NT2/D1 (cell line): ENCODE measurements around the gene POLR1C.

Experiments
- SUZ12 ChIP-seq: IDR thresholded peaks from 2 replicates; pipeline ENCODE4 v1.6.1; 2011; ENCODE audit not compliant: insufficient read length, insufficient read depth; ENCODE audit errors: extremely low read depth
- YY1 ChIP-seq: IDR thresholded peaks from 2 replicates; pipeline ENCODE4 v1.6.1; 2011; ENCODE audit not compliant: insufficient read length, insufficient read depth
- ZNF274 ChIP-seq: IDR thresholded peaks from 2 replicates; pipeline ENCODE4 v1.6.1; 2011; ENCODE audit warnings: mild to moderate bottlenecking, low read depth, low read length

DNA sequence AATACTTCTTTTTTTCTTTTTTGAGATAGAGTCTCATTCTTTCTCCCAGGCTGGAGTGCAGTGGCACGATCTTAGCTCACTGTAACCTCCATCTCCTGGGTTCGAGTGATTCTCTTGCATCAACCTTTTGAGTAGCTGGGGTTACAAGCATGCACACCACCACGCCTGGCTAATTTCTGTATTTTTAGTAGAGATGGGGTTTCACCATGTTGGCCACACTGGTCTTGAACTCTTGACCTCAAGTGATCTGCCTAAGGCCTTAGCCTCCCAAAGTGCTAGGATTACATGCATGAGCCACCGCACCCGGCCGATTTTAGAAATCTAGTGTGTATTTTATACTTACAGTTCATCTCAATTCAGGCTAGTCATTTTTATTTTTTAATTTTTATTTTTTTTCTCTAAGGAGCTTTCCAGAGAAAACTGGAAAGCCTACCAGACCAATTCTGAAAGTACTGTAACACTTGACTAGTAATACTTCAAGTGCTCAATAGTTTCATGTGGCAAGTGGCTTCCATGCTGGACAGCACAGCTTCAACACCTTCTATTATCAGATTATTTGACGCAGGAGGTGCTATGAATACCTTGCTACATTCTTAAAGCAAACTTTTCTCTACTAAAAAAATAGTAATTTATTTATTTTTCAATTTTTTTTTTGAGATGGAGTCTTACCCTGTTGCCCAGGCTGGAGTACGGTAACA lies 25.0 kb downstream of the POLR1C start:
- TF ChIP-seq YY1 (no peak), ZNF274 (no peak), SUZ12 (no peak)
